Measurements from ENCODE around the gene DGKB.

- TF ChIP-seq CTCF (IDR thresholded peaks at IDR 0.05; ENCODE audit: poor library complexity) (no peak), EZH2 (IDR thresholded peaks at IDR 0.05; ENCODE audit: borderline replicate concordance) (no peak)
These were observed 157.5 kb downstream of the DGKB start for GRCh38 chr7:14745076-14745475.
